Hepatocyte (in vitro differentiated cells): ENCODE measurements around the gene SMARCC2. TPM values are rescaled to one million over a fixed set of nuclear protein-coding genes. Genes with fewer than 3 reads are reported as not detected.
A peak's percentile ranks its signal among the peaks of the same experiment; 100 is the strongest.

ENCODE experiments used
- DNase-seq: peaks from one replicate; pipeline ENCODE4 v3.0.0-alpha.2; 2016; ENCODE audit warnings: low spot score
- H2AFZ ChIP-seq: fragments of 200-600 bp; sonication (generic); 2 replicates; pipeline ENCODE4 v1.6.0; 2016; ENCODE audit warnings: antibody characterized with exemption, mild to moderate bottlenecking
- H3K27ac ChIP-seq: fragments of 200-600 bp; sonication (generic); 2 replicates; pipeline ENCODE4 v1.5.1; 2016; ENCODE audit warnings: mild to moderate bottlenecking
- H3K27me3 ChIP-seq: fragments of 200-600 bp; sonication (generic); 2 replicates; pipeline ENCODE4 v1.6.1; 2016
- H3K36me3 ChIP-seq: fragments of 200-600 bp; sonication (generic); replicated peaks from 2 replicates; pipeline ENCODE4 v1.5.1; 2016; ENCODE audit warnings: low read depth; ENCODE audit not compliant: insufficient read depth
- H3K4me1 ChIP-seq: fragments of 200-600 bp; sonication (generic); 2 replicates; pipeline ENCODE4 v1.5.1; 2016; ENCODE audit warnings: mild to moderate bottlenecking, moderate library complexity; ENCODE audit not compliant: insufficient read depth
- H3K4me2 ChIP-seq: fragments of 200-600 bp; sonication (generic); 2 replicates; pipeline ENCODE4 v1.6.0; 2016
- H3K4me3 ChIP-seq: fragments of 200-600 bp; sonication (generic); 2 replicates; pipeline ENCODE4 v1.5.1; 2016; ENCODE audit warnings: mild to moderate bottlenecking
- H3K79me2 ChIP-seq: fragments of 200-600 bp; sonication (generic); 2 replicates; pipeline ENCODE4 v1.6.0; 2017; ENCODE audit warnings: mild to moderate bottlenecking
- H3K9me2 ChIP-seq: fragments of 200-600 bp; sonication (generic); replicated peaks from 2 replicates; pipeline ENCODE4 v1.6.0; 2017; ENCODE audit warnings: mild to moderate bottlenecking; ENCODE audit not compliant: insufficient read depth
- H3K9me3 ChIP-seq: fragments of 200-600 bp; sonication (generic); 2 replicates; pipeline ENCODE4 v1.5.1; 2016; ENCODE audit warnings: low read depth, mild to moderate bottlenecking
- H4K20me1 ChIP-seq: fragments of 200-600 bp; sonication (generic); 2 replicates; pipeline ENCODE4 v1.6.0; 2016; ENCODE audit warnings: mild to moderate bottlenecking; ENCODE audit not compliant: insufficient read depth, poor library complexity, severe bottlenecking
- CTCF ChIP-seq: fragments of 200-600 bp; sonication (generic); IDR thresholded peaks from 2 replicates; pipeline ENCODE4 v1.5.1; 2016; ENCODE audit warnings: antibody characterized with exemption, mild to moderate bottlenecking; ENCODE audit not compliant: poor library complexity
- EZH2 ChIP-seq: fragments of 200-600 bp; sonication (generic); IDR thresholded peaks from 2 replicates; pipeline ENCODE4 v1.6.1; 2016; ENCODE audit warnings: antibody characterized with exemption, mild to moderate bottlenecking, borderline replicate concordance
- EZH2phosphoT487 ChIP-seq: fragments of 200-600 bp; sonication (generic); IDR thresholded peaks from one replicate; pipeline ENCODE4 v1.6.1; 2018; ENCODE audit warnings: antibody characterized with exemption, mild to moderate bottlenecking, low read depth, moderate library complexity; ENCODE audit not compliant: unreplicated experiment, severe bottlenecking
- WGBS: methylation state at CpG from one replicate; pipeline ENCODE4 v1.1.6; 2016; ENCODE audit warnings: low lambda C conversion rate; ENCODE audit errors: missing lambda C conversion rate; 5-methylcytosine and 5-hydroxymethylcytosine counted together
- polyA plus RNA-seq: library from polyadenylated mRNA; unstranded; fragments of >200 nt; fragmentation: Nextera tagmentation; extraction: Ambion mirVana; gene quantifications from 2 replicates; pipeline ENCODE4 v1.2.1, GENCODE V29; 2016
- total RNA-seq: library from RNA; depleted of rRNA; stranded (reverse); fragments of >200 nt; gene quantifications from 2 replicates; pipeline ENCODE4 v1.2.3, GENCODE V29; 2014

SMARCC2 gene
- total and polyA plus RNA-seq, 2 experiments from 2014 or later = 34.8 to 68.6 TPM

DNA sequence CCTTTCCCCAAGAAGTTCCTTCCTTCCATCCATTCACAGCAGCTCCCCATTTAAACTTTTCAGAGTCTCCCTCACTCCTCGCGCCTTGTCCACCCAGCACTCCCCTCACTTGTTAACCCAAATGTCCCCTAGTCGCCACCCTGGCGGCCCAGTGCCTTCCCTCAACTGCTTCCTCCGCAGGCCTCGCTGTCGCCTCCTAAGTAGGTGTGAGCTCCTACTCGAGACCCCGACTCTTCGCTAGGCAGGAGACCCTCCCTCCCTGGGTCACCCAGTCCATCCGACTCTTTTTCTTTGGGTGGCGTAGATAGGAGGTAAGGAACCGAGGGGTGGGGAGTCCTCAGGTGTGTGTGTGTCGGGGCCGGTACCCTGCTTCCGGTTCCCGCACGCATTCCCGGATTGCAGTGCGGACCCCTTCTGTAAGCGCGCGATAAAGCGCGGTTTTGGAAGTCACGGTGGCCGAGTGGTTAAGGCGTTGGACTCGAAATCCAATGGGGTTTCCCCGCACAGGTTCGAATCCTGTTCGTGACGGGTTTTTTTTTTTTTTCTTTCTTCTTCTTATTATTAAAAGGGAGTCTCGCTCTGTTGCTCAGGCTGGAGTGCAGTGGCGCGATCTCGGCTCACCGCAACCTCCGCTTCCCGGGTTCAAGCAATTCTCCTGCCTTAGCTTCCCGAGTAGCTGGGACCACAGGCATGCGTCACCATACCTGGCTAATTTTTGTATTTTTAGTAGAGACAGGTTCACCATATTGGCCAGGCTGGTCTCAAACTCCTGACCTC lies 823 bp upstream of the SMARCC2 start:
- 3% methylated on average over 42 of the region's 42 CpGs for WGBS
- Histone ChIP-seq H3K4me2 (peak overlapping the region; percentile 96), H3K36me3 (no peaks in the 10 kb centered on the region), H3K27me3 (no peaks in the 10 kb centered on the region), H3K27ac (peak overlapping the region; percentile 99), H2AFZ (peak overlapping the region; percentile 100), H3K4me1 (peaks cover 7% of the 10 kb centered on the region), H3K79me2 (peaks cover 41% of the 10 kb centered on the region), H3K9me3 (no peaks in the 10 kb centered on the region), H3K4me3 (peak overlapping the region; percentile 99), H3K9me2 (no peaks in the 10 kb centered on the region), H4K20me1 (peaks cover 8% of the 10 kb centered on the region)
- DNase-seq = peak; percentile 92
- TF ChIP-seq CTCF (no peak), EZH2phosphoT487 (no peak), EZH2 (no peak)

GRCh38 chr12:56188778-56189098 lies 545 bp downstream of the SMARCC2 start:
- Histone ChIP-seq H3K36me3 (no peaks in the 10 kb centered on the region), H3K4me2 (peak overlapping the region; percentile 90), H3K9me2 (no peaks in the 10 kb centered on the region), H4K20me1 (peaks cover 8% of the 10 kb centered on the region), H3K9me3 (no peaks in the 10 kb centered on the region), H3K4me3 (peak overlapping the region; percentile 97), H3K4me1 (peaks cover 7% of the 10 kb centered on the region), H3K27me3 (no peaks in the 10 kb centered on the region), H3K79me2 (peaks cover 48% of the 10 kb centered on the region), H3K27ac (peak overlapping the region; percentile 94), H2AFZ (peak overlapping the region; percentile 85)
- no peak for DNase-seq
- TF ChIP-seq EZH2 (no peak), CTCF (no peak), EZH2phosphoT487 (no peak)
- 0% methylated on average over 13 of the region's 17 CpGs for WGBS

DNA sequence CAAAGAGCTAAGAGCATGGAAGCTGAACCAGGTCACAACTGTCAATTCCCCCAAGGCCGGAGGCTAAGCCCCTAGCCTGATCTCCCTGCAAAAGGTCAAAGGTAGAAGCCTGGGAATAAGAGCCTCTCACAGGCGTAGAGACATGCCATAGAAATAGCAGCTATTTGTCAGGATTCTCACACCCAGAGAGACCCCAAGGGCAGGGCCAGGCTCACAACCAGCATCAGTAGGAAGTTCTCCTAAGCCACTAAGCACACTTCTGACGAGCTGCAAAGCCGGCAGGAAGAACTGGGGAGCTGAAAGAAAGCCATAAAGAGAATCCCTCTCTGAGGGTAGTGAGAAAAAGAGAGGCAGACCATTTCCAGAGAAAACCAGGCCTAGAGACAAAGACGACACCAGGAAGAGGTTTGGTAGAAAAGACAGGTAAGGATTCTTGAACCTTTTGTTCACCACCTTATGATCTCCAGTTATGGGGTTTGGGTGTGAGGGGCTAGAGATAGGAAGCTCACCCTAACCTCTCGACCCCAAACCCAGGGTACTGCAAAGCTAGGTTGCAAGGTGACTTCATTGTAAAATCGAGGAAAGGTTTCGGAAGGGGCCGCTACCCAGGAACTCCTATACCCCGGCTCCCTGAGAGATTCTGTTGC lies 1.0 kb downstream of the SMARCC2 start:
- no peak for TF ChIP-seq EZH2phosphoT487
- no peak for TF ChIP-seq EZH2
- no peak for TF ChIP-seq CTCF
- Histone ChIP-seq H3K27me3 (no peaks in the 10 kb centered on the region), H3K36me3 (no peaks in the 10 kb centered on the region), H3K4me3 (peak overlapping the region; percentile 97), H3K27ac (peak overlapping the region; percentile 94), H3K4me1 (peaks cover 7% of the 10 kb centered on the region), H3K9me3 (no peaks in the 10 kb centered on the region), H4K20me1 (peaks cover 8% of the 10 kb centered on the region), H2AFZ (no peak overlapping the region), H3K4me2 (peak overlapping the region; percentile 90), H3K9me2 (no peaks in the 10 kb centered on the region), H3K79me2 (peaks cover 48% of the 10 kb centered on the region)
- no peak for DNase-seq
- 6% methylated on average over 10 of the region's 10 CpGs for WGBS
